NCI-H2029 (cell line): ENCODE measurements around the gene CACNA1C.

Experiments
- DNase-seq: peaks from one replicate; lab custom pipeline; 2025; lab: John Stamatoyannopoulos, UW

The CACNA1C gene

GRCh38 chr12:2323532-2324255, 270.9 kb downstream of the CACNA1C start:
- no peak for DNase-seq

- DNase-seq, result peak; percentile 95
Measured at GRCh38 chr12:2324387-2324786, 271.6 kb downstream of the CACNA1C start.

- DNase-seq, result no peak
Measured at GRCh38 chr12:2325519-2325918, 272.7 kb downstream of the CACNA1C start.

DNA sequence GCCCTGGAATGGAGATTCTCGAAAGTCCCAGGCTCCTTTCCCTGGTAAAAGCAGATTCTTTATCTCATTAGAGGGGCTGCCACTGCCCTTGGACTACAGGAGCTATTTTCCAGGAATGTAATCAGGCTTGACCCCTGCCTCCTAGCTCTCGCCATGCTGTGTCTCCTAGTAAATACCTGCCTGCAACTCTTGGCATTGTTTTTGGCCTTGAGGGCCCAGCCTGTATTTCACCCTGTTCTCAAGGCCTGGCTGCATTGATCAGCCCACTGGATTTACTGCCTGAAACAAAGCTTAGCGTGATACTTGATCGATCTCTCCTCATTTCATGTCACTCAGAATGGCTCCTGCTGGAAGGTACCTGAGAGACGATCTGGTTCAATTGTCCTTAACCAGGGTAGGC, 273.7 kb downstream of the CACNA1C start:
- DNase-seq, result no peak

DNA sequence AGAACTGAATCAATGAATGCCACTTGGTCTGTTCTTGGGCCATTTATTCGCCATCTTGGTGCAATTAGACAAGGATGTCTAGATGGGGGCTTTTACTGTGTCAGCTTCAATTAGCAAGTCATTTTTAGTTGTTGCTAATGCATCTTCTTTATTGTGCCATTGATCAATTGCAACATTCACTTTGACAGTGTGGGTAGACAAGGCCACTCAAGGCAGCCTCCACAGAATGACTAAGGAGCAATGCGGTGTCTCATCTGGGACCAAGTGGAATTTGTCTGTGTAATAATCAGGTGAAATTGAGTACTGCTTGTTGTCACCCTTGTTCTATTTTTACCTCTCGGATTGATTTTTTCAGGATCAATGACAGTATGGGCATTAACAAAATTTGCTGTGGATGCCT, 275.9 kb downstream of the CACNA1C start:
- DNase-seq, result no peak

DNA sequence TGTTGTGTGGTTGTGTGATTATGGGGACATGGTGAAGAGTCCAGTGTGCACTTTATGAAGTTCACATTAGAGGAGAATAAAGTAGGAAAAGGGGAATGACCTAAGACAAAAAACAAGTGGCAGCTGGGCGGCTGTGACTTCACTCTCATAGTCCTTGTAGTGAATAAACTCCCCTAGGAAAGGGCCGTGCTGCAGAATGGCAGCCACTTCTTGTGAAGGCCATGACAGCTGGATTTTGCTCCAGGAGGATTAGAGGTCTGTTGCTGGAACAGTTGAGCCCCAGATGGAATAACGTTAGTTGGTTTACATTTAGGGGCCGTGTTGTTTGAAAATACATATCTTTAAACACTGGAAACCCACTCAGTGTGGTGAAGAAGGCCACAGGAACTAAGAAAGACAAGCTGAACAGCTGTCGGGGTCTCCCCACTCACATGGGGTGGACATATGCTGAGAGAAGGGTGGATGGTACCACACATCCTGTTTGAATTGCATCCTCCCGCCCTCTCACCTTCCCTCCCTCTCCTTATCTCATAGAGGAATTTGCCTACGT, 276.9 kb downstream of the CACNA1C start:
- DNase-seq, result no peak

- no peak for DNase-seq
Measured at GRCh38 chr12:2332236-2332635, 279.4 kb downstream of the CACNA1C start.

GRCh38 chr12:2332947-2333346, 280.2 kb downstream of the CACNA1C start:
- no peak for DNase-seq

- DNase-seq, result no peak
Measured at GRCh38 chr12:2333491-2334195, 280.9 kb downstream of the CACNA1C start.

GRCh38 chr12:2334271-2334670, 281.5 kb downstream of the CACNA1C start:
- DNase-seq, result no peak

- DNase-seq, result no peak
Measured at GRCh38 chr12:2334689-2335088, 281.9 kb downstream of the CACNA1C start.

DNA sequence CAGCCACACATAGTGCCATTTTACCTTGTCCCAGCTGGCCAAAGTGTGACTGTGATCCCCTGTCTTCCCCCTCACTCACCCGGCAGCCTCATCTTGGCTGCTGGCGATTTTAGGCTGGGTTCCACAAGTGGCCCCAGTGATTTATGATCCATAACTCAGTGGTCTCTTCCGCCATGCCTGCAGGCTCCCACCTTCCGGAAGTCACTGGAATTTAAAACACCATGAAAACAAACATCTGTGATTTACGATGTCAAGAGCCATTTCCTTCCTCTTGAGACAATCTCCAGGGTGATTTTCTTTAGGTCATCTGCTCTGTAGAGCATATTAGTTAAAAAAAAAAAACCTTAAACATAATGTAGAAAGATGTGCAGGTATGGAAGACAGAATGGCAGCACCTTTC, 282.3 kb downstream of the CACNA1C start:
- no peak for DNase-seq

DNA sequence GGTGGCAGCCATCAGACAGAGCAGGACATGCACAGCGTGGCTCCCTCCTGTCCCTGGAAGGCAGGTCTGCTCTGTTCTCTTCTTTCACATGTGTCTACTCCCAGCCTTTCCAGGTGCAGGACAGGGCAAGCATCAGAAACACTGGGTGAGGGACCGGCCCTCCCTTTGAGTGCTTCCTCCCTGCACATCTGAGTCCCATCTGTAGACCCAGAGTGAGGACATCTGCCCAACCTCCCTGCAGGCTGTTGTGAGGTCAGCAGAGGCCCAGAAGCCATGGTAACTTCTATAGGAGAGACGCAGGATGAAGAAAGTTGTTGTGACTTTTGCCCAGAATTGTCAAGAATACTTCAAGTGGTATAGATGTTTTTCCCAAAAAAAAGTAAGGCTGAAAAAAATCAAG, 282.7 kb downstream of the CACNA1C start:
- no peak for DNase-seq

- DNase-seq, result no peak
Measured at GRCh38 chr12:2335916-2336315, 283.1 kb downstream of the CACNA1C start.

DNA sequence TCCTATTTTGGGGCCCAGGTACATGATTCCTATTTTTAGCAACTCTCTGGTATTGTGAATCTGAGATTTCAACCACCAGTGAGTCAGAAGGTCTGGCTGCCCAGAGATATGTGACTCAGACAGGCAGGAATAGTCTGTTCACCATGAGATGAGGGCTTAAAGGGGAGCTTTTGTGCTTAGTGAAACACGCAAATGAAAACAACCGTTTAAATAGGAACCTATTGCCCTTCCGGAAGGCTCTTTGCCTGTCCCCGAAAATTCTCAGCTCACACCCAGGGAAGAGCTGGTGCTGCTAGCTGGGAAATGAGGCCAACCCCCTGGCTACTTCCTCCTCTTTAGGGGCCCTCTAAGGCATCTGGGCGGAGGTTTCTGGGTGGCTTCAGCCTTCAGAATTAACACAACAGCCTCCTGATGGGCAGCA, 283.6 kb downstream of the CACNA1C start:
- DNase-seq, result no peak

- DNase-seq, result no peak
Measured at GRCh38 chr12:2337031-2338010, 284.5 kb downstream of the CACNA1C start.

GRCh38 chr12:2338381-2338780, 285.6 kb downstream of the CACNA1C start:
- DNase-seq, result no peak

- DNase-seq, result no peak
Measured at GRCh38 chr12:2338991-2339431, 286.2 kb downstream of the CACNA1C start.

GRCh38 chr12:2341051-2341751, 288.4 kb downstream of the CACNA1C start:
- DNase-seq, result no peak

DNA sequence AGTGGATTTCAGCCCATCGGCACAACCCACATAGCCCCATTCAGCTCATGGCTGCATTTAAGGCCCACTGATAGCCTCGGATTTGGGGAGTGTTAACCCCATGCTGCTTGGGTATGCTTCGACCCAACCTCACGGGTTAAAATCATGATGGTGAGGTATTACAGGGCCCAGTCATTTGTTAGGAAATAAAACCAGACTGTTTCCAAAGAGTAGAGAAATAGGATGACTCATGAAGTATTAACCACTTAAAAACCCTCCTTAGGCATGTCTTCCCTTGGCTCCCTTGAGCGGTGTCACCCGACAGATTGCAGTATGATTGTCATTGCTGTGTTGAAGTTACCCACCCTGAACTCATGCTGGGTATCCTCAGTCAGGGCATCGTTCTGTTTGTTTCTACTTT, 289.1 kb downstream of the CACNA1C start:
- no peak for DNase-seq

- no peak for DNase-seq
Measured at GRCh38 chr12:2343681-2344080, 290.9 kb downstream of the CACNA1C start.
